CD4-positive, alpha-beta T cell treated with Interleukin-10 for 1 hour (primary cell): ENCODE measurements around the gene XCL2.
"Not testable (repeated sequence)": the region's sequence is repeated elsewhere in the genome, so short reads cannot be mapped to it uniquely, and the experiment has no call there.

Experiments used
- DNase-seq: peaks from one replicate; pipeline ENCODE4 v3.0.0-alpha.2; 2020

XCL2 gene, protein sequence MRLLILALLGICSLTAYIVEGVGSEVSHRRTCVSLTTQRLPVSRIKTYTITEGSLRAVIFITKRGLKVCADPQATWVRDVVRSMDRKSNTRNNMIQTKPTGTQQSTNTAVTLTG

GRCh38 chr1:168543840-168544498 lies at the start of gene XCL2:
Gene XCL2, minus strand, starts transcription at chr1:168543997. Its CDS starts 33 bp downstream, at chr1:168543964.
- peak; percentile 16 for DNase-seq

DNA sequence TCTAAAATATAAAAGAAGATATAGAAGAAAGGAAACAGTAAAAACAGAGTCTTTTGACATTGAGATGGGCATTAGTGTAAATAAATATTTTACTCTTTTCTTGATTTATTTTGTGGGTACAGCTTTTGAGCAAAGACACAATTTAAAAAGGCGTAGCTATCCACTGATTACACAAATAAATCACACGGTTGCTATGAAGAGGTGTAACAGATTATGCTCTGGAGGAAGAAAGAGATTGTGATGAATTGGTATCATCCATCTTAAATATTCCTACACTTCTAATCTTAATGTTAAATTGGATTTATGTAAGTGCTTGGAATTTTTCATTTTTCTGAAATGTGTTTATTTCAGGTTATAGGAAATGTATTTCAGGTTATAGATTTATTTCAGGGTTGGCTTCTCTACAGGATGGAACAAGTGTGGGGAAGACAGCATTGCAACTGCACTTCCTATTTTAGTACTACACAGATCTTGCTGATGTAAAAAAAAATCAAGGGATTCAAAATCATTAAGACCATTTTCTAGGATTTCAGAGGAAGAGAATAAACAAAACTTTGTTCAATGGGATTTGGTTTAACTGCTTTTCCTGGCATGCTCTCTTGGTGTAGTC lies 47.9 kb upstream of the XCL2 start:
- DNase-seq: no peak

DNA sequence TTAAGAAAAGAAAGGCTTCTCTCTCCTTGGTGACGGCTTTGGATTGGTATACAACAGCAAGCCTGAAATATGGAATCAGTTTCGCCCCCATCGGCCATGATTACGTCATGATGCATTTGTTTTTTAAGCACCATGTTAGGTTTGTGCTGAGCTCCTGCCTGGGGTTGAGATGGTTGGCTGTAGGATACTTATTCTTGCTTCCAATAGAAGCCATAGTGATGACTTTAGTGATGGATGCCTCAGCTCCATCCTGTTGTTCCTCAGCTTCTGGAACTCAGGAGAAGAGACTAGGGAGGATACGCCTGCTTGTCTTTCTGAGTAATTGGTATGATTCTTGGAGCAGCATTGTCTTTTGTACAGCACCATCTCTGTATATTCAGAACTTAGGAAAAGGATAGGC lies 47.3 kb upstream of the XCL2 start:
- DNase-seq: no peak

- no peak for DNase-seq
Observed at GRCh38 chr1:168589167-168589566, 45.4 kb upstream of the XCL2 start.

- no peak for DNase-seq
Observed at GRCh38 chr1:168585937-168586336, 42.1 kb upstream of the XCL2 start.

- DNase-seq: no peak
Observed at GRCh38 chr1:168585191-168585590, 41.4 kb upstream of the XCL2 start.

DNA sequence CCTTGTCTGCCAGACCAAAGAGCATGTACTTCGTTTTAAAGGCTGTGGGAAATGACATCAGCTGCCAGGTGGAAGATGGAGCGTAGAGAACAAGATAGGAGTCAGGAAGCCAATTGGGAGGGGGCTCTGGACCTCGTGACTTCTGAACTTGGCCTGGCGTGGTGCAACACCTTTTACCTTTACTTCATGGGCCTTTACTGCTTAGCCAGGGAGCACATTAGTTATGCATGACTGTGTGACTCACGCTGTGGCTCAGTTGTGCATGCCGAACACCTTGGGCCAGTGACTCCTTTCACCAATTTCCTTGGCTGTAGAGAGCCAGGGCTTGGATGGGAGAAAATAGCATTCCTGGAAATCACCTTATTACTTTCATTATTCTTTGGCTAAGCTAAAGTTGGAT lies 39.8 kb upstream of the XCL2 start:
- no peak for DNase-seq

DNA sequence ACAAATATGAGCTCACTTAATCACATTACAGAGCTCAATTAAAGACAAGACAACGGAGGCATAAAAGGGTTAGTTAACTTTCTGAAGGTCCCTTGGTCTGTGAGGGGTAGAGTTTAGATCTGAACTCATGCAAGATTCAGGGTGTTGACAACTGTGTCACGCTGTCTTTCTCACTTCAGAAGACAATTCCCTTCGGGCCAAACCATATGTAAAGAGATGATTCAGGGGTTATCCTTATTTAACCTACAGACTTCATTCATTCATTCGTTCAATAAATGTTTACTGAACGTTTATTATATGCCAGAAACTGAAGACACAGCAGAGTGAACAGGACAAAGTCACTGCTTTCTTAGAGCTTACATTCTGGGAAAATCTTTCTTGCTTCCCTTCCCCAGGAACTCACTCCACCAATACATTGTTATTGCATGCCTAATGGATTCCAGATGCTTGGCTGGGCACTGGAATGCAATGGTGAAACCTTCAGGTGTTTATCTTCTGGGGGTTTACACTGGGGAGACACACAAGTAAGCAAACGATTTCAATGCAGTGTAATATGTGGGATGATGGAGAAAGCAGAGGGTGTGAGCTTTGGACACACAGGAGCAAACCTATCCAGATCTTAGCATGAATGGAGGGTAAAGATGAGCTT lies 39.0 kb upstream of the XCL2 start:
- DNase-seq: no peak

GRCh38 chr1:168581817-168582572 lies 38.2 kb upstream of the XCL2 start:
- DNase-seq: no peak

DNA sequence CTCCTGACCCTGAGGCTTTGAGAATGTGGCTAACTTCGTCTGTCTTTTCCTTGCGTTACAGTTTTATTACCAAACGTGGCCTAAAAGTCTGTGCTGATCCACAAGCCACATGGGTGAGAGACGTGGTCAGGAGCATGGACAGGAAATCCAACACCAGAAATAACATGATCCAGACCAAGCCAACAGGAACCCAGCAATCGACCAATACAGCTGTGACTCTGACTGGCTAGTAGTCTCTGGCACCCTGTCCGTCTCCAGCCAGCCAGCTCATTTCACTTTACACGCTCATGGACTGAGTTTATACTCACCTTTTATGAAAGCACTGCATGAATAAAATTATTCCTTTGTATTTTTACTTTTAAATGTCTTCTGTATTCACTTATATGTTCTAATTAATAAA lies 37.2 kb upstream of the XCL2 start:
- DNase-seq: not testable (repeated sequence)

- not testable (repeated sequence) for DNase-seq
Observed at GRCh38 chr1:168580290-168580689, 36.5 kb upstream of the XCL2 start.

GRCh38 chr1:168578531-168579185 lies 34.9 kb upstream of the XCL2 start:
- DNase-seq: not testable (repeated sequence)

DNA sequence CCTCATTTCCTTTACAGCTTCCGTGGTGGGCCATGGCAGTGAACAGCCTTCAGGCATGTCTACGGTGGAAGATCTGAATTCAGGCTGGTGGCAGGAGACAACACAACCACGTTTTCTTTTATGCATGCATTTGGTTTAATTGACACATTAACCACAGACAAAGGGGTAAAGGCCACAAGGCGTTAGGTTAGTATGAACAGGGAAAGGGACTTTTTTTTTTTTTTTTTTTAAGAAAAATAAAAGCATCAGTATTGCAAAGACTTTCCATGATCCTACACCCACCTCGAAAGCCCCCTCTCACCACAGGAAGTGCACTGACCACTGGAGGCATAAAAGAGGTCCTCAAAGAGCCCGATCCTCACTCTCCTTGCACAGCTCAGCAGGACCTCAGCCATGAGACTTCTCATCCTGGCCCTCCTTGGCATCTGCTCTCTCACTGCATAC lies 32.5 kb upstream of the XCL2 start, which contains the start of gene XCL1:
Gene XCL1 (plus strand): TSS at position 361 of the 444 bp plus-strand sequence. CDS start 33 bp downstream, at position 394.
- peak; percentile 18 for DNase-seq

DNA sequence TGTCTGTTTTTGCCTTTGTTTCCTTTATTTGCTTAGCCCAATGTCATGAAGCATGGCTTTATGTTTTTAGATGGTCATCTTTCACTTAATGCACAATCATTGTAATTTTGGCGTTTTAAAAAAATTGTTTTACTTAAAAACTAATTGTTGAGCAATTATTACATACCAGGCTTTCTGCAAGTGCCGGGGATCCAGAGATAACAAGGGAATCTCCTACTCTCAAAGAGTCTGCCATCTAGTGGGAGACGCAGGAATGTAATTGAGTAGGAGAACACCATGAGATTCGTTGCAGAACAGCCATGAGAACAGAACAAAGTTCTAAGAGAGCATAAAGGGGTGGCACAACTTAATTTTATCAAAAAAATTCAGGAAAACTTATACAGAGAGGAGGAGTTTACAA lies 30.4 kb upstream of the XCL2 start:
- peak; percentile 53 for DNase-seq

DNA sequence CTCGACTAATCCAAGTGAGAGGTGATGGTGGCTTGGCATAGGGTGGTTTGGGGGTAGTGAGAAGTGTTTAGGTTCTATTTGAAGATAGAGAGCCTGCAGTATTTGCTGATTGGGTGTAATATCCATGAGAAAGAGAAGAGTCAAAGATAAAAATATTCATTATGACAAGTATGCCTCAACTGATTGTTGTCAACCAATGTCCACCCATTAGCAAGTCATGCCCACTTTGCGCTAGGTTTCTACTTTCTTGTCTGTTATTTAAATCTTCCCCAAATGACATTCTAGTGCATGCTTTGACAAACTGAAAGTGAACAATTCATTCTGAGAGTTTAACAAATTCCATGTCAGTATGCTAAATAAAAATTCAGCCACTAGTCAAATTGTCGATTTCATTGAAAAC lies 28.8 kb upstream of the XCL2 start:
- DNase-seq: no peak

DNA sequence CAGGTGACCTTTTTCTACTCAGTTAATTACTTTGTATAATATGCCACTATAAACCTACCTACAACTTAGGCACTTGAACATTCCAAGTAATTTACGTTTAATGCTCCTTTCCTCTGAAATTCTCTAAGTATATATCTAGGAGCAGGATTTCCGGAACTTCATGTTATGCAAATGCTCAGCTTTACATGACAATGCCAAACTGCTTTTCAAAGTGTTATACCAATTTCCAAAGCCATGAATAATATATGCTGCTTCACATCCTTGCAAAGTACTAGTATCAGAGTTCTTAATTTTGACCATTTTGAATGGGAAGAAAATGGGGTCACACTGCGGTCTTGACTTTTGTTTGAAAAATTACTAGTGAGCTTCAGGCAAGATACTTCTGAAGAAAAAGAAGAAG lies 26.9 kb upstream of the XCL2 start:
- no peak for DNase-seq

- DNase-seq: no peak
Observed at GRCh38 chr1:168568346-168568745, 24.5 kb upstream of the XCL2 start.

DNA sequence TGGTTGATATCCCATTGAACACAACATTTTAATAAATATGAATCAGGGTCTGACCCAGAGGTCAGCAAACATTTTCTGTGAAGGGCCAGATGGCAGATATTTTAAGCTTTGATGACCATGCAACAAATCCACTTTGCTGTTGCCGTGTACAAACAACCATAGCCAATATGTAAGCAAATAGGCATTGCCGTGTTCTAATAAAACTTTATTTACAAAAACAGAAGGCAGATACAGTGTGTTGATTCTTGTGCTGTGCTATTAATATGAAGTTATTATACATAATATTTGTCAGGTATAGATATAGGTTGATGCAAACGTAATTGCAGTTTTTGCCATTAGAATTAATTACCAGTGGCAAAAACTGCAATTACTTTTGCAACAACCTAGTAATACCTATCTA lies 23.8 kb upstream of the XCL2 start:
- no peak for DNase-seq

DNA sequence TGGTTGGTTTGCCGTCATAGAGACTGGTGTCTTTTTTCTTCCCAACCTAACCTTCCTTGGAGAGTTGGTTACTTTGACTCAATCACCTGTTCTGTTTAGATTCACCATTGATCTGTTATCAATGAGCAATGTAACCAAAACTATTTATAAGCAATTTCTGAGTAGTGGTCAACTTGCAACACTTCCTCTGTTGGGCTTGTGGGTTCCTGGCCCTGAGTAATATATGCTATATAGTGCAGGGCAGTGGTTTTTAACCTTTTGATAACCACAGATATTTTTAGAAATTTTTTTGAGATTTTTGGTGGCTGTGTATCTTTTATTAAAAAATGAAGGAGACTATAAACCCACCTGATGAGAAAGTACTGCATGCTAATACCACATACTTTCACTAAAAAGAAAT lies 23.2 kb upstream of the XCL2 start:
- DNase-seq: no peak

GRCh38 chr1:168565825-168566224 lies 22.0 kb upstream of the XCL2 start:
- no peak for DNase-seq

GRCh38 chr1:168561989-168562388 lies 18.2 kb upstream of the XCL2 start:
- no peak for DNase-seq

- no peak for DNase-seq
Observed at GRCh38 chr1:168560370-168560769, 16.6 kb upstream of the XCL2 start.

- DNase-seq: no peak
Observed at GRCh38 chr1:168556647-168557046, 12.8 kb upstream of the XCL2 start.
